DMS53 (cell line): Measurements from ENCODE around the gene KCNQ1OT1.

Source experiments
- DNase-seq: peaks from one replicate; lab custom pipeline; 2025; lab: John Stamatoyannopoulos, UW

KCNQ1OT1 gene

GRCh38 chr11:2666828-2667570 lies 32.8 kb downstream of the KCNQ1OT1 start:
- DNase-seq = no peak

DNA sequence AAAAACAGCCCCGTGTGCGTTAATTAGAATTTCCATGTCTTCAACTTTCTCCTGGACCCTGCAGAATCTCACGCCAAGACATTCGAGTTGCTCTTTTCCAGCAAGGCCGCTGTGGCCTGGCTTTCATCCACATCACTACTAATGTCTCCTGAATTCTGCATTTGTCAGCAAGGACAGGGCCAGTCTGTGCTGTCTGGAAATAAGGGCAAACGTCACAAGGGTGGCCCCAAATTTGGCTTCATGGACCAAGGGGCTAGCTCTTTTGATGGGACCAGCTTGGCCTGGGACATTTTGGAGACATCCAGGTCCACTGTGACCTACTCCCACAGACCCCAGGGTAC lies 33.4 kb downstream of the KCNQ1OT1 start:
- no peak for DNase-seq

GRCh38 chr11:2665526-2666400 lies 34.0 kb downstream of the KCNQ1OT1 start:
- DNase-seq = no peak

- DNase-seq = no peak
These were observed 34.8 kb downstream of the KCNQ1OT1 start for GRCh38 chr11:2664791-2665525.

DNA sequence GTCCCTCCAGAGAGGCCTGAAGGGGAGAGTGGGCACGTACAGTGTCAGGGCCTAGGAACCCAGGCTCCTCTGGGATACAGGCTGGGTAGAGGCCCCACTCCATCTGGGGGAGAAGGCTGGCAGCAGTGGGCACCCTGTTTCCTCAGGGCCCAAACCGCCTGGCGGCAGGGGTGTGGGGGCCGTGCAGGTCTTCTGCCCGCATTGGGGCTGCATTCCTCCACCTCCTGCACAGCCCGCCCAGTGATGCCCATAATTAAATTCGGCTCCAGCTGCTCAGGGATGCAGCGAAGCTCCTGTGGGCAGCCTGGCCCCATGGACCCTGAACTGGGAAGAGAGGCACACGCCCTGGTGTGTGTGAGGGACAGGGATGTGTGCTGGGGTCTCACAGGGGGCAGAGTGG lies 35.4 kb downstream of the KCNQ1OT1 start:
- DNase-seq = no peak

- DNase-seq = no peak
These were observed 35.9 kb downstream of the KCNQ1OT1 start for GRCh38 chr11:2663915-2664314.

- DNase-seq = no peak
These were observed 36.3 kb downstream of the KCNQ1OT1 start for GRCh38 chr11:2663506-2663905.

GRCh38 chr11:2662430-2663299 lies 37.1 kb downstream of the KCNQ1OT1 start:
- no peak for DNase-seq

DNA sequence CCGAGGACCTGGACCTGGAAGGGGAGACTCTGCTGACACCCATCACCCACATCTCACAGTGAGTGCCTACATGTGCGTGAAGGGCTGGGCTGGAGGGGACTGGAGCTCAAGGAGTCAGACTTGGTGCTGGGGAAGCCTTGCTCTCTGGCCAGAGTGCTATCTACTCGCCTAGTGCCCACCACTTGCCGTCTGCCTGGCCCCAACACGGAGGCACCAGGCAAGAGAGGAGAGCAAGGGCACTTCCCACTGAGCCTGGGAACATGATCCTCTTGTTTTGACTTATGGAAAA lies 37.8 kb downstream of the KCNQ1OT1 start:
- no peak for DNase-seq

DNA sequence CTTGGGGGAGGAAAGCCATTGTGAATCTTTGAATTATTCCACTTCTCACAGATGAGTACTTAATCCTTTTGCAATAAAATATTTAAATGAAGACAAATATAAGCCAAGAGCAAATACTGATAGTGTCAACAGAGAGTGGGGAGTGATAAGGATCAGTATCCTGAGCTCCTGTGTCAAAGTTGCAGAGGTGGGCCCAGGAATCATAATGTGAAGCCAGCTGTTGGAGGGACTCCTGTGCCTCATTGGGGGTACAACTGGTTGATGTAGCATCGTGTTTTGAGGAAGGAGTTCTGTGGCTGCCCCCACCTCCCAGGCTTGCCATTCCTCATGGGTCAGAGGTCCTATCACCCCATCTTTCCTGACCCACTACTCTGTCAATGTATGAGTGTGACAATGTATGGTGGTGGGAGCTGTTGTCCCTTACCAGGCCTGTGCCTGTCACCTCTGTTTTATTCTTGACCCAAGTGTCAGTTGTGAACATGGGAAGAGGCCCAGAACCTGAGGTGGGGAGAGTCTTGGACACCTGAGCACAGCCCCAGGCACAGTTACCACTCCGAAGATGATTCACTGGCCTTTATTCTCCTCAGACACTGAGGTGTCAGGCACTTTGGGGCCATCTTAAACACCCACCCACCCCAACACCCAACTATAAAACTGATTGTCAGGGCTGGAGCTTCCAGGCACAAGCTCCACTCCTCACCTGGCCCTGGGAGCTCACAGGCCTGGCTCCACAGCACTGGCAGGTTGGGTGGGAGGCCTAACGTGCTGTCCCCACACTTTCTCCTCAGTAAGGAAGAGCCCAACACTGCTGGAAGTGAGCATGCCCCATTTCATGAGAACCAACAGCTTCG lies 38.4 kb downstream of the KCNQ1OT1 start:
- DNase-seq = no peak

- no peak for DNase-seq
These were observed 39.3 kb downstream of the KCNQ1OT1 start for GRCh38 chr11:2660357-2660939.

DNA sequence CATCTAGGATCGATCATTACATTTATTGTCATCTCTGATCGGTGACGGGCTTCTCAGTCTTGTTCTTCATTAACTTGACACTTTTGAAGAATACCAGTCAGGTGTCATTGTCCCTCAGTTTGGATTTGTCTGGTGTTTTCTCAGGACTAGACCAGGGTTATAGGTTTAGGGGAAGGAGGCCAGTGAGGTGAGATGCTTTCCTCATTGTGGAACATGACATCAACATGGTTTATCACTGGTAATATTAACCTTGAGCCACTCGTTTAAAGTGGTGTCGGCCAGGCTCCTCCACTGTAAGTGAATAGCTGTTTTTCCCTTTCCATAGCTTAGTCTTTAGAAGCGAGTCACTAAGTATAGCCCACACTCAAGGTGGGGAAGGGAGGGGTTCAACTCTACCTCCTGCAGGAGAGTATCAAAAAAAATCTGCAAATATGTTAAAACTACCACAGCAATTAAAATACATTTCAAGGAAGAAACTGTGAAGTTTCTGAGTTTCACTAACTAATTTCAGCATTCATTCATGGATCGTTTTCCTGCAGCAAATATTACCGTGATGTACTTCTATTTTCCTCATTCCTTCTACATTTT lies 42.0 kb downstream of the KCNQ1OT1 start:
- DNase-seq = no peak

- DNase-seq = no peak
These were observed 42.9 kb downstream of the KCNQ1OT1 start for GRCh38 chr11:2656859-2657258.

- DNase-seq = peak; percentile 79
These were observed 43.8 kb downstream of the KCNQ1OT1 start for GRCh38 chr11:2655834-2656622.

DNA sequence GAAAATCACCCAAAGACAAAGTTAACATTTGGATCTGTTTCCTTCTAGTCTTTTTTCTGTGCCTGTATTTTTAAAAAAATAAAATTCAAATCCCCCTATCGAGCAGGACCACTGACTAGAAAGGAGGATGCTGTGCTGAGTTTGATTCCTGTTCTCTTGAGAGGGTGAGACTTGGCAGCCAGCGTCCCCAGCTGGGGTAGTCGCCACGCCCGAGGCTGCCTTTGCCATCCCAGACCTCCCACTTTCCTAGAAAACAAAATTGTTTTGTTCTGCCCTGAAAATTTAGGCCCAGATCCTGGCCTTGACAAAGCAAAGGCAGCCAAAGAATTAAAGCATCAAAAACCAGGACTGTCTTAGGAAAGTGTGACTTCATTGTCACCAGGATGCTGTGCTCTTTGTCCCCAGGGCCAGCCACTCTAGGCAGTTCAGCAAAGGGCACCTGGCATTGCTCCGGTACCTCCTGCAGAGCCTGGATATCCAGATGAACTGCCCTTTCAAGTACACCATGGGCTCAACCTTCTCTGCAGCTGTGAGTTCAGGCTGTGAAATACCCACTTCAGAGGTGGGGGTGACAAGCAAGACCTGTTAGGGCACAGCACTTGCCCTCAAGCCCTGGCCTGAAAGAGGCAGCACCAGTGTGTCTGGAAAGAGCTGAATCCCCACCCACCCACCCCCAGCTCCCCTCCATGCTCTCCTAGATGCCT lies 44.6 kb downstream of the KCNQ1OT1 start:
- no peak for DNase-seq

DNA sequence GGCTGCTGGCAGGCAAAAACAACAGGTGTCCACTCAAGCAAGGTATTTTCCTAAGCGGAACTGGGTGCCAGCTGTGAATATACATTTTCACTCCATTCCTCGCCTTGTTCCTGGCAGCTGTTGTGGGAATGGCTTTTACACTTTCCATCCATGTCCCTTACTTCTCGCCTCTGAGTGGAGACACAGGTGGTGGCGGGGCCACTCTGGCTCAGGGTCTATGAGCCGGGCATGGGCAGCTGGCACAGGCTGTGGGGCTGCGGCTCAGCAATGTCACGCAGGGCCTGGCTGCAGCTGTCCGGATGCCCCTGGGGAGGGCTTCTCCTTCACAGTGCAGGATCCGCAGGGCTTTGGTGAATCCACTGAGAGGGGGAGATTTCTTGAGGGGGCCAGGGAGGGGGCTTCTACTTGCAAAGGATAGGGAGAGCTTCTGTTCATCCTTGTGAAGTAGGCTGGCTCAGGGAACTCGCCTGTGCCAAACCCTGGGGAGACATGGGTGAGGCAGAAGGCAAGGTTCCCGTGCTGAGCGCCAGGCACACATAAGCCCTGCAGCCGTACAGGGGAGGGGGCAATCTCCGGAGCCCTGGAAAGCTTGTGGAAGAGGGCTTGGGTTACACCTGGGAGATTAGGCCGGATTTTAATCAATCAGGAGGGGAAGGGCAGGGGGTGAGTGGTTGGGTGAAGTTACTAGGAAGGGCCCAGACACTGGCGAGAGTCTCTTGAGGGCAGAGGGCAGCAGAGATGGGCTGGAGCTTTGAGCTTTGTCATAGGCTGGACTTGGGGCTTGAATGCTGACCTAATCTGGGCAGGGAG lies 45.7 kb downstream of the KCNQ1OT1 start:
- DNase-seq = no peak

DNA sequence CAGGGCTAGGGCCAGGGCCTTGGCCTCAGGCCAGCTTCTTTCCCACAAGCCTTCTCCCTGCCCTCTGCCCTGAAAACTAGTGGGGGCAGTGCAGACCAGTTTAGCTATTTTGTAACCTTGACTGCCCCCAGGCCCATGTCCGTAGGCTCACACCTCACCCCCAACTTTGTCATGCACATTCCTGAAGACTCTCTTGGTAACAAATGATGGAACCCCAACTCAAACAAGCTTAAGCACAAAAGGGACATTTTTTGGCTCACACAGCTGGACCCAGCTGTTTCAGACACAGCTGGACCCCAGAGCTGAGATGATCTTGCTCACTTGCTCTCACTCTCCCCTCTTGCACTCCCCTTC lies 46.6 kb downstream of the KCNQ1OT1 start:
- no peak for DNase-seq
